Chondrocyte (in vitro differentiated cells): ENCODE measurements around the gene AMPD2. TPM values are rescaled to one million over a fixed set of nuclear protein-coding genes. Genes with fewer than 3 reads are reported as not detected.

Experiments
- DNase-seq: peaks from one replicate; pipeline ENCODE4 v3.0.0; 2021; ENCODE audit warnings: mixed read lengths, low spot score
- H3K27ac Mint-ChIP-seq: one replicate; pipeline ENCODE4 v1.8.0; 2021; ENCODE audit warnings: mild to moderate bottlenecking, moderate library complexity, mixed read lengths; ENCODE audit not compliant: unreplicated experiment
- H3K27me3 Mint-ChIP-seq: 2 replicates; pipeline ENCODE4 v1.8.0; 2021; ENCODE audit warnings: low read depth, mixed read lengths
- H3K36me3 Mint-ChIP-seq: 2 replicates; pipeline ENCODE4 v1.8.0; 2021; ENCODE audit warnings: low read depth, mixed read lengths
- H3K4me1 Mint-ChIP-seq: 2 replicates; pipeline ENCODE4 v1.8.0; 2021; ENCODE audit warnings: low read depth, mild to moderate bottlenecking, mixed read lengths
- H3K4me3 Mint-ChIP-seq: one replicate; pipeline ENCODE4 v1.8.0; 2021; ENCODE audit warnings: mild to moderate bottlenecking, moderate library complexity, mixed read lengths; ENCODE audit not compliant: unreplicated experiment
- H3K9me3 Mint-ChIP-seq: 2 replicates; pipeline ENCODE4 v1.8.0; 2021; ENCODE audit warnings: low read depth, mixed read lengths
- CTCF ChIP-seq: fragments of 200-600 bp; sonication (generic); IDR thresholded peaks from 2 replicates; pipeline ENCODE4 v1.5.0; 2021; ENCODE audit warnings: antibody characterized with exemption, mild to moderate bottlenecking, moderate library complexity
- total RNA-seq: library from RNA; stranded (reverse); gene quantifications from 3 replicates; pipeline ENCODE4 v1.2.1, GENCODE V29; 2021

The AMPD2 gene
- total RNA-seq, 1 donor from 2014 or later = 74.2 TPM

DNA sequence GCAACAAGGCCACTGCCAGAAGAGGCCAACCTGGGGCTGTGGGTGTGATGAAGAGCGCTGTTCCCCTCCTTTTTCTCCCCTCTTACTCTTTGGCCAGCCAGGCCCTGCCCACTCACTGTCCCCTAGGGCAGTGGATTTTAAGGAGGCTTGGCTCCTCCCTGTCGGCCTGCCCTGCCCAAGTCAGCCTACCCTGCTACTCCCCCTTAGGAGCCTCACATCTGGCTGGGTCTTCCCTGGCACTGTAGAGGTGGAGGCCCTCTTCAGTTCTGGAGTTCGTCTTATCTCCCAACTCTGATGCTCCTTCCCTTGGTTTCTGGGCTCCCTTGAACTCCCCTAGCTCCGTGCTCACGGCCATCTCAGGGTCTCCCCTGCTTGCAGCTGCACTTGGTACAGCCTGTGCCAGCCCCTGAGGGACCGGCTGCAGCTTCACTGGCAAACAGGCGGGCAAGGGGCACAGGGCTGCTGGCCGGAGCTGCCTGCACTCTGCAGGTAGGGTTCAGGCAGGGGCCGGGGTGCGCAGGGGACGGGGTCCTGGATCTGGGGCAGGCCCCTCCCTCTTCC is 4.0 kb downstream of the AMPD2 start:
- H3K9me3 Mint-ChIP-seq = no peaks in the 10 kb centered on the region
- TF ChIP-seq CTCF = no peak
- H3K36me3 Mint-ChIP-seq = peaks cover 19% of the 10 kb centered on the region
- no peak overlapping the region for H3K27ac Mint-ChIP-seq
- H3K4me1 Mint-ChIP-seq = peaks cover 45% of the 10 kb centered on the region
- H3K4me3 Mint-ChIP-seq = no peak overlapping the region
- no peak for DNase-seq
- H3K27me3 Mint-ChIP-seq = no peaks in the 10 kb centered on the region

DNA sequence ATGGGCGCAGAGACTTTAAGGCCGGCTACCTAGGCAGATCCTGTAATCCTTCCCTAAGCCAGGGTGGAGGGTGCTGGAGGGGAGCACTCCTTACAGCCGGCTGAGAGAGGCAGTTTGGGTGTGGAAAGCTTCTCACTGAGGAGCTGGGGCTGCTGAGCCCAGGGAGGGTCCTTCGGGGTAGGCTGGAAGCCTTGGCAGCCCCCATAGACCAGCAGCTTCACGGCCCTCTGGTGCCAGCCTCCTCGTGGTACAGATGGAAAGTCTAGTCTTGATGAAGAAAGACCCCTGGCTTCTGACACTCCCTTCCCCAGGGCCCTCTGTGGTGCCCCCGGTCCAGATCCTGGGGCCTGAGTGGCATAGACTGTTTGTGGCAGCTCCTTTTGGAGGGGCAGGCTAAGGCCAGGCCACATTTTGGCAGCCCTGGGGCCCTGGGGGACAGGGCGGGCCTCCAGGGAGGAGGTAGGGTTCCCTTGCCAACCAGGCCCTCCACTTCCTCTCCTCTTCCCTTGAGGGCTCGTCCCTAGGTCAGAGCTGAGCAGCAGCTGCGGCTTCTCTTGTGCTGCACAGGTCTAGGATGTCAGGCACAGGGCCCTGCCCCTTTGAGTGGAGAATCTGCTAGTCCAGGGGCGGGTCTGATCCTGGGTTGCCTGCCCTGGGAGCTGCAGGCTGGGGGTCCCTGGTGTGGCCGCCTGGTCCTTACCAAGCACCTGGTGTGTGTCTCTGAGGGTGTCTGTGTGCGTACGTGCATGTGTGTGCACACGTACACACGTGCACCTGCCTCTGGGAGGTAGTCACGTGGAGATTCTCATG is 4.8 kb downstream of the AMPD2 start:
- DNase-seq = no peak
- H3K4me1 Mint-ChIP-seq = peaks cover 38% of the 10 kb centered on the region
- peaks cover 22% of the 10 kb centered on the region for H3K36me3 Mint-ChIP-seq
- TF ChIP-seq CTCF = no peak
- H3K4me3 Mint-ChIP-seq = no peak overlapping the region
- no peaks in the 10 kb centered on the region for H3K9me3 Mint-ChIP-seq
- H3K27ac Mint-ChIP-seq = no peak overlapping the region
- no peaks in the 10 kb centered on the region for H3K27me3 Mint-ChIP-seq

GRCh38 chr1:109625176-109625575 is 5.5 kb downstream of the AMPD2 start:
- H3K4me3 Mint-ChIP-seq = no peak overlapping the region
- no peak for DNase-seq
- no peak overlapping the region for H3K27ac Mint-ChIP-seq
- H3K27me3 Mint-ChIP-seq = no peaks in the 10 kb centered on the region
- TF ChIP-seq CTCF = no peak
- H3K9me3 Mint-ChIP-seq = no peaks in the 10 kb centered on the region
- peaks cover 34% of the 10 kb centered on the region for H3K4me1 Mint-ChIP-seq
- peaks cover 29% of the 10 kb centered on the region for H3K36me3 Mint-ChIP-seq

DNA sequence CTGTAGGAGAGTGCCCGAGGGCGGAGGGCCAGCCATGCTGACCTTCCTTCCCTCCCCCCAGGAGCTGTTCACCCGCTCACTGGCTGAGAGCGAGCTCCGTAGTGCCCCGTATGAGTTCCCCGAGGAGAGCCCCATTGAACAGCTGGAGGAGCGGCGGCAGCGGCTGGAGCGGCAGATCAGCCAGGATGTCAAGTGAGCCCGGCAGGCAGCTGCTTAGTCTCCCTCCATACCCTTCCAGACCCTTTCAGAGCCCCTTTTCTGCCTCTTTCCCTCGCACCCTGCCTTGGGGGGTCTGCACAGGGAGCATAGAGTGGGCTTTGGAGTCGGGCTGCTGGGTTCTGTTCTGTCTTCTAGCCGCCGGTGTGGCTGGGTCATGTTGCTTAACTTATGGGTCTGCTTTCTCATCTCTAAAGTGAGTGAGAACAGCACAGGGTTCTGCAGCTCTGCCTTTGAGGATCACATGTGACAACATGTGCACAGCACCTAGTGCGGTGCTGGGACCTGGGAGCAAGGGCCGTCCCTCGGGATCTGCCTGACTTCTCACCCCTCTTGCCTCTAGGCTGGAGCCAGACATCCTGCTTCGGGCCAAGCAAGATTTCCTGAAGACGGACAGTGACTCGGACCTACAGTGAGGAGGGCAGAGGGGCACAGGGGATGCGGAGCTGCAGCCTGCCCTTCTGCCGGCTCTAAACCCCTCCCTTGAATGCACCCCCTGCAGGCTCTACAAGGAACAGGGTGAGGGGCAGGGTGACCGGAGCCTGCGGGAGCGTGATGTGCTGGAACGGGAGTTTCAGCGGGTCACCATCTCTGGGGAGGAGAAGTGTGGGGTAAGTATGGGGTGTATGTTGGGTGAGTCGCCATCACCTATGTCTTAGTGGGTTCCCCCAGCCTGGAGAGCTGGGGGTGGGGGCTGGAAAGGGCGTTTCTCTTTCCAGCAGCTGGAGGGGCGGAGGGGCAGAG is 6.2 kb downstream of the AMPD2 start:
- Mint-ChIP-seq H3K36me3 (peaks cover 29% of the 10 kb centered on the region), H3K4me1 (peaks cover 33% of the 10 kb centered on the region), H3K4me3 (no peak overlapping the region), H3K9me3 (no peaks in the 10 kb centered on the region), H3K27ac (no peak overlapping the region), H3K27me3 (no peaks in the 10 kb centered on the region)
- DNase-seq = no peak
- no peak for TF ChIP-seq CTCF
